Measurements from ENCODE around the gene AMACR.
"Not testable (repeated sequence)": the region's sequence is repeated elsewhere in the genome, so short reads cannot be mapped to it uniquely, and the experiment has no call there.

AMACR gene

DNA sequence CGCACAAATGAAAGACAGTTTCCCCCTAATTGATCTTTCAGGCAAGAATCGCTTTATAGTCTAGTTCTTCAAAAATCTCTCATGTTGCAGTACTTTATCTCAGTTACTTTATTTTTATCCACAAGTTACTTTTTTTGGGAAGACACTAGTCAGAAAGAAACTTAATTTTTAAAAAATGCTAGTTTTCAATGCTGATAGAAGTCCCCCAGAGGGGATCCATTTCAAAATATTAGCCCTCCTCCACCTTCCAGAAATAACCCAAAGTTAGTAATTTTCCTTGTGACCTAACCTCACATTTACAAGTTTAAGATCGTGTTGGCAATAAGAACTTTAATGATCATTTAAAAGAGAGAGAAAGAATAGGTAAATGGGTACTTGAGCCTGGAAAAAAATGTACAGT lies 24.1 kb upstream of the AMACR start:
- Histone ChIP-seq H3K9me3 (ENCODE audit: control insufficient read depth, low read length) (no peaks in the 10 kb centered on the region), H3K4me3 (ENCODE audit: low read length) (no peak overlapping the region), H3K36me3 (ENCODE audit: control insufficient read depth, insufficient read depth, low read length) (no peaks in the 10 kb centered on the region), H3K9ac (ENCODE audit: low read length) (no peak overlapping the region), H3K27me3 (ENCODE audit: control insufficient read depth, insufficient read depth, low read length) (no peaks in the 10 kb centered on the region), H3K4me1 (ENCODE audit: control insufficient read depth, insufficient read depth, low read length) (peaks cover 7% of the 10 kb centered on the region)

DNA sequence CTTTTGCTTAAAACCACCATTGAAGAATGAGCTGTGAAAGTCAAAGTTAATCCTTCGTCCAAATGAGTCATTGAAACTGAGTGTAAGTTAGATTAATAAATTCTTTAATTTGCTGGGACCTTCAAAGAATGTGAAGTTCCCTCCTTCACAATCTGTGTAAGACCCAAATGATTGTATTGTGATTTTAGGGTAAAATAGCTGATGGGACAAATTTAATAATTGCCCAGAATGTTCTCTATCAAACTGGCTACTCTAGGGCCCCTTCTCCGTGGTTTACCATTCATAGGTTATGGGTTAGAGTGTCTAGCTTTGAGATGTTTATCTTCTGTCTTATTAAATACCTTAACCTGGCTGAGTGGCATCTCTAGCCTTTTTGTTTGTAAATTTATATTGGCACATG lies 23.3 kb upstream of the AMACR start:
- Histone ChIP-seq H3K9me3 (ENCODE audit: control insufficient read depth, low read length) (no peaks in the 10 kb centered on the region), H3K9ac (ENCODE audit: low read length) (no peak overlapping the region), H3K36me3 (ENCODE audit: control insufficient read depth, insufficient read depth, low read length) (no peaks in the 10 kb centered on the region), H3K4me3 (ENCODE audit: low read length) (no peak overlapping the region), H3K4me1 (ENCODE audit: control insufficient read depth, insufficient read depth, low read length) (peaks cover 12% of the 10 kb centered on the region), H3K27me3 (ENCODE audit: control insufficient read depth, insufficient read depth, low read length) (no peaks in the 10 kb centered on the region)

GRCh38 chr5:34030585-34030984 lies 22.7 kb upstream of the AMACR start:
- H3K4me1 ChIP-seq (ENCODE audit: control insufficient read depth, insufficient read depth, low read length): peaks cover 15% of the 10 kb centered on the region
- not testable (repeated sequence) for H3K4me3 ChIP-seq (ENCODE audit: low read length); H3K27me3 ChIP-seq (ENCODE audit: control insufficient read depth, insufficient read depth, low read length); H3K9ac ChIP-seq (ENCODE audit: low read length); H3K36me3 ChIP-seq (ENCODE audit: control insufficient read depth, insufficient read depth, low read length); H3K9me3 ChIP-seq (ENCODE audit: control insufficient read depth, low read length)

DNA sequence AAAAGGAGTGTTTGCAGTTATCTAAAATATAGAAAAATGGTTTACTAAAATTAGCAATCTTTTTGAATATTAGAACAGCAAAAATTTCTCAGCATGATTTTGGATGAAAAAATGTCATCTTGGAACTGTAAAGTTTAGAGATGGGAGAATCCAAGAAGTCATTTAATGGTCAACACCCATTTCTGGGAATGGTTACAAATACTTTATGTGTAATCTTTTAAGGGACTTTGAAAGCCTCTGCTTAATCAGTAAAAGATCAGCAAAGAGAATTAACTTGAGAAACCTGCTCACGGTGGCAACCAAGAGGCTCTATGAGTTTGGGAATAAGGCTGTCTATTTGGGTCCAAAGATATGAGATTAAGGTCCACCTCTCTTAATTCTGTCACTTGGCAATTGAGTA lies 22.2 kb upstream of the AMACR start:
- Histone ChIP-seq H3K4me1 (ENCODE audit: control insufficient read depth, insufficient read depth, low read length) (peaks cover 15% of the 10 kb centered on the region), H3K9ac (ENCODE audit: low read length) (no peak overlapping the region), H3K4me3 (ENCODE audit: low read length) (no peak overlapping the region), H3K36me3 (ENCODE audit: control insufficient read depth, insufficient read depth, low read length) (no peaks in the 10 kb centered on the region), H3K9me3 (ENCODE audit: control insufficient read depth, low read length) (no peaks in the 10 kb centered on the region), H3K27me3 (ENCODE audit: control insufficient read depth, insufficient read depth, low read length) (no peaks in the 10 kb centered on the region)

GRCh38 chr5:34028349-34028748 lies 20.5 kb upstream of the AMACR start:
- H3K9ac ChIP-seq (ENCODE audit: low read length): no peak overlapping the region
- no peak overlapping the region for H3K4me3 ChIP-seq (ENCODE audit: low read length)
- peaks cover 7% of the 10 kb centered on the region for H3K4me1 ChIP-seq (ENCODE audit: control insufficient read depth, insufficient read depth, low read length)
- H3K36me3 ChIP-seq (ENCODE audit: control insufficient read depth, insufficient read depth, low read length): no peaks in the 10 kb centered on the region
- no peaks in the 10 kb centered on the region for H3K27me3 ChIP-seq (ENCODE audit: control insufficient read depth, insufficient read depth, low read length)
- no peaks in the 10 kb centered on the region for H3K9me3 ChIP-seq (ENCODE audit: control insufficient read depth, low read length)

DNA sequence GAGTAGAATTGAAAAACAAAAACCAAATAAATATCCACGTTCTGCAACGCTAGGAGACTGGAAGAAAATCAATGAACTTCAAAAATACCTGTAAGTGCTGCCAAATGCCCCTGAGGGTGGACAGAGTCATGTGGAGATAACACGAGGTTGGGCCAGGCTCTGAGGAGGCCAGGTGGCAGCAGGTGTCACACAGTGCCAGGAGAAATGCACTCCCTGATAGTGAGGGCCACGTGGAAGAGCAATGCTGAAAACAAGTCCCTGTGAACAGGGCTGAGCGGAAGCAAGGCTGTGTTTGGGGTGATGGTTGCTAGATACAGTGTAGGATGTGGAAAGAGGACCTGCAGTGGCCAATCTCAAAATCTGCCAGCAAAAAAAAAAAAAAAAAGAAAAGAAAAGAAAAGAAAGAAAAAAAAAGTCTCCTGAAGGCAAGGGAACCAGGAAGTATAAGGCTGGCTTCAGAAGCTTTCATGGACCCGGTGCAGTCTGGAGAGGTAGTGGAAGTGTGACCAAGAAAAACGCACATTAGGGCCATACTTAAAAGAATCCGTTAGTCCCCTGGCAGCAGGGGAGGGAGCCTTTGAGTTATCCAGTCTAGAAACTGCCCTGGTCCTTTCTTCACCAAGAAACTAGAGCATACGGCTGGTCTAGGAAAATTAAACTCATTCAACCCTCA lies 18.4 kb upstream of the AMACR start:
- no peak overlapping the region for H3K9ac ChIP-seq (ENCODE audit: low read length)
- no peaks in the 10 kb centered on the region for H3K27me3 ChIP-seq (ENCODE audit: control insufficient read depth, insufficient read depth, low read length)
- H3K36me3 ChIP-seq (ENCODE audit: control insufficient read depth, insufficient read depth, low read length): no peaks in the 10 kb centered on the region
- H3K4me3 ChIP-seq (ENCODE audit: low read length): no peak overlapping the region
- no peaks in the 10 kb centered on the region for H3K9me3 ChIP-seq (ENCODE audit: control insufficient read depth, low read length)
- peaks cover 7% of the 10 kb centered on the region for H3K4me1 ChIP-seq (ENCODE audit: control insufficient read depth, insufficient read depth, low read length)

- Histone ChIP-seq H3K4me1 (ENCODE audit: control insufficient read depth, insufficient read depth, low read length) (peaks cover 7% of the 10 kb centered on the region), H3K4me3 (ENCODE audit: low read length) (no peak overlapping the region), H3K9me3 (ENCODE audit: control insufficient read depth, low read length) (no peaks in the 10 kb centered on the region), H3K9ac (ENCODE audit: low read length) (no peak overlapping the region), H3K36me3 (ENCODE audit: control insufficient read depth, insufficient read depth, low read length) (no peaks in the 10 kb centered on the region), H3K27me3 (ENCODE audit: control insufficient read depth, insufficient read depth, low read length) (no peaks in the 10 kb centered on the region)
These were observed 14.4 kb upstream of the AMACR start for GRCh38 chr5:34022121-34022705.

GRCh38 chr5:34021334-34021733 lies 13.5 kb upstream of the AMACR start:
- H3K9ac ChIP-seq (ENCODE audit: low read length): no peak overlapping the region
- H3K4me3 ChIP-seq (ENCODE audit: low read length): no peak overlapping the region
- H3K36me3 ChIP-seq (ENCODE audit: control insufficient read depth, insufficient read depth, low read length): no peaks in the 10 kb centered on the region
- H3K4me1 ChIP-seq (ENCODE audit: control insufficient read depth, insufficient read depth, low read length): peaks cover 5% of the 10 kb centered on the region
- no peaks in the 10 kb centered on the region for H3K27me3 ChIP-seq (ENCODE audit: control insufficient read depth, insufficient read depth, low read length)
- no peaks in the 10 kb centered on the region for H3K9me3 ChIP-seq (ENCODE audit: control insufficient read depth, low read length)

DNA sequence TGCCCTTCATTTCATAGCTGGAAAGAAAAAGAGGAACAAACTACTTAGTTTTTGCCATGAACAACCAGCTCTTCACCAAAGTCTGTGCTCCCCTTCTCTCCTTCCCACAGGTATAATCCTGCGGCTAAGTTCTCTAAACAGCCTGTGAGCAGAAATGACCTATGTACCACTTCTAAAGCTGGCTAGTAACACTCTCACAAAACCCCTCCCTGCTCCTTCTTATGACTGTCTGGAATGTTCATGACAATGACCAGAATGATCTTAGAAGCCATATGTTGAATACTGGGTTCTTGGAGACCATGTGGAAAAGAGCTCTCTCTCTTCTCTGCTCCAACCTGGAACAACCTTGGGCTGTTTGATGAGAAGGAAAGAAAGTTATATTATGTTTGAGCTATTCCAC lies 12.9 kb upstream of the AMACR start:
- Histone ChIP-seq H3K36me3 (ENCODE audit: control insufficient read depth, insufficient read depth, low read length) (no peaks in the 10 kb centered on the region), H3K9ac (ENCODE audit: low read length) (no peak overlapping the region), H3K4me3 (ENCODE audit: low read length) (no peak overlapping the region), H3K4me1 (ENCODE audit: control insufficient read depth, insufficient read depth, low read length) (no peaks in the 10 kb centered on the region), H3K9me3 (ENCODE audit: control insufficient read depth, low read length) (no peaks in the 10 kb centered on the region), H3K27me3 (ENCODE audit: control insufficient read depth, insufficient read depth, low read length) (no peaks in the 10 kb centered on the region)

DNA sequence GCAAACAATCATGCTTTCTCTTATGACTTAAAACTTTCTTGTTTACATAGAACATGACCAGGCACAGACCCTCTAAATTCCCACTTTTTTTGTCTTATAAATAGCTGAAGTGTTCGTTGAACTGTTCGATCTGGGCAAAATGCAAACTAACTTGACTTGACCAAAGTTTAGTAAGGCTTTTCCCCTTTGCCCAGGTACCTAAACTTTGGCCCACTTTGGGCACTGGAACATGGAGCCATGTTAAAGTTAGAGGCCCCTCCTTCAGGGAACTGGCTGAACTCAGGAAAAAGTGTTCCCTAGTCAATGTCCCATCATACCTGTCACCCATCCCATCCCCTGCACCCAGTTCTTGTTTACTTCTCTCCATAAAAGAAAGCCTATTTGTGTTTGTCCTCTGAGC lies 9.4 kb upstream of the AMACR start:
- Histone ChIP-seq H3K36me3 (ENCODE audit: control insufficient read depth, insufficient read depth, low read length) (no peaks in the 10 kb centered on the region), H3K9ac (ENCODE audit: low read length) (no peak overlapping the region), H3K4me1 (ENCODE audit: control insufficient read depth, insufficient read depth, low read length) (no peaks in the 10 kb centered on the region), H3K27me3 (ENCODE audit: control insufficient read depth, insufficient read depth, low read length) (no peaks in the 10 kb centered on the region), H3K9me3 (ENCODE audit: control insufficient read depth, low read length) (no peaks in the 10 kb centered on the region), H3K4me3 (ENCODE audit: low read length) (no peak overlapping the region)

DNA sequence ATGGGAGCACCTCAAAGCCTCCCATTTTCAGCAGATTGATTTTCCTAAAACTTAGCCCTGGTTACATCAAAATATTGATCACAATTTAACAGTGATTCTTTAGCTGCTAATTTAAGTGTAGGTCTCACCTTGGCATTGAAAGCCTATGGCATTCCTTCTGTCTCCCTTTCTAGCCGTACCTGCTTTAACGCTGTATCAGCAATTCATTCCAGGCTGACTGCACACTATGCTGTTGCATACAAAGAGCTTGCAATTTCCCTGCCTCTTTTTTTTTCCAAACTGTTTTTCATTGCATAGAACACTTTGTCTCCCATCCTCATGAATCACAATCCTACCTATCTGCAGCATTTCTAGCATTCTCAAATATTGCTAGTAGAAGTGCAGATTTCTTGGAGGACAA lies 8.9 kb upstream of the AMACR start:
- Histone ChIP-seq H3K4me3 (ENCODE audit: low read length) (no peak overlapping the region), H3K9ac (ENCODE audit: low read length) (no peak overlapping the region), H3K27me3 (ENCODE audit: control insufficient read depth, insufficient read depth, low read length) (no peaks in the 10 kb centered on the region), H3K4me1 (ENCODE audit: control insufficient read depth, insufficient read depth, low read length) (no peaks in the 10 kb centered on the region), H3K36me3 (ENCODE audit: control insufficient read depth, insufficient read depth, low read length) (no peaks in the 10 kb centered on the region), H3K9me3 (ENCODE audit: control insufficient read depth, low read length) (no peaks in the 10 kb centered on the region)

DNA sequence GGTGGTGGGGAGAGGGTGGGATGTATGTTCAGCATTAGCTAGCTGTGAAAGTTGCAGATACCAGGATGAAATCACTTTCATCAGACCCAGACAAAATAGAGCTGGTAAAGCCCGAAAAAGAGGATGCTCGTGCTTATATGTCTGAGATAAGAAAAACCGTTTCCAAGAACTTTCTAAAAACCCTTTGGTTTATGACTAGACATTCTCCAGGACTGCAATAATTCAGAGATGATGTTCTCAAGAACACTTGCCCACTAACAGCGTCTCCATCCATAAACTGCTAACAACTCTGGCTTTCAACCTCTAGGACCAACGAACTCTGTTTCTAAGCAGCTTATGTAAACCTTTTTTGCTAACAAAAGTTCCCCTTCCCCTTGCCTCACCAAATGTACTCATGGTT lies 8.4 kb upstream of the AMACR start:
- Histone ChIP-seq H3K9ac (ENCODE audit: low read length) (no peak overlapping the region), H3K4me1 (ENCODE audit: control insufficient read depth, insufficient read depth, low read length) (no peaks in the 10 kb centered on the region), H3K4me3 (ENCODE audit: low read length) (no peak overlapping the region), H3K9me3 (ENCODE audit: control insufficient read depth, low read length) (no peaks in the 10 kb centered on the region), H3K27me3 (ENCODE audit: control insufficient read depth, insufficient read depth, low read length) (no peaks in the 10 kb centered on the region), H3K36me3 (ENCODE audit: control insufficient read depth, insufficient read depth, low read length) (no peaks in the 10 kb centered on the region)
